Astrocyte (in vitro differentiated cells and primary cell): ENCODE results near the gene ZNF132.
"Not testable (repeated sequence)": the region's sequence is repeated elsewhere in the genome, so short reads cannot be mapped to it uniquely, and the experiment has no call there.

Source experiments
- CTCF ChIP-seq: IDR thresholded peaks from 2 replicates; pipeline ENCODE4 v1.5.1; 2011; ENCODE audit warnings: low read depth, mild to moderate bottlenecking, inconsistent platforms, low read length, moderate library complexity; ENCODE audit not compliant: insufficient read depth
- EZH2 ChIP-seq: IDR thresholded peaks from 2 replicates; pipeline ENCODE4 v1.6.1; 2012; ENCODE audit warnings: mild to moderate bottlenecking, low read length, inconsistent platforms; ENCODE audit not compliant: insufficient read depth

DNA sequence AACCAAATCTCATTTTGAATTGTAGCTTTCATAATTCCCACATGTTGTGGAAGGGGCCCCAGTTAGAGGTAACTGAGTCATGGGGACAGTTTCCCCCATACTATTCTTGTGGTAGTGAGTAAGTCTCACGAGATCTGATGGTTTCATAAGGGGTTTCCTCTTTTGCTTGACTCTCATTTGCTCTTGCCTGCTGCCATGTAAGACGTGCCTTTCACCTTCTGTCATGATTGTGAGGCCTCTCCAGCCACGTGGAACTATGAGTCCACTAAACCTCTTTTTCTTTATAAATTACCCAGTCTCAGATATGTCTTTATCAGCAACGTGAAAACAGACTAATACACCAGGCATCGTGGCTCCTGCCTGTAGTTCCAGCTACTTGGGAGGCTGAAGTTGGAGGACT, 10.0 kb upstream of the ZNF132 start:
- not testable (repeated sequence) for TF ChIP-seq CTCF, EZH2
